Measurements from ENCODE around the gene PIK3C2G. TPM values are rescaled to one million over a fixed set of nuclear protein-coding genes. Genes with fewer than 3 reads are reported as not detected.

PIK3C2G gene
- total RNA-seq, 1 experiment from 2014 or later, result not detected

DNA sequence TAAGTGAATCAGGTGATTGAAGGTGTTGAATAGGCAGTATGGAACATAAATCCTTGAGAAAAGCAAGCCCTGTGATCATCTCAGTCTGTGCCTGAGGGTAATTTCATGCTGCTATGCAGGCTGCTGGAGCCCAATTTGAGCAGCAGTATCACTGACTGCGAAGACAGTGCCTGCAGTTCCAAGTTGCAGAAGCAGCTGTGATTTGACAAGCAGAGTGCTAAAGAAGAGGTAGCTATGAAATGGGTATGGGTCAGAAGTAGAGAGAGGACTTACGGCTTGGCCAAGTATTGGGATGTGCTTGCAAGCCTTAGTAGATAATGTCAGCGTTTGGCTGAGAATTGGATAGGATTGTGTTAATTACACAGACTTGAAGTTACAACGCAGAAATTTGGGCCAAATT is 22.5 kb downstream of the PIK3C2G start:
- TF ChIP-seq EZH2 (IDR thresholded peaks at IDR 0.05; ENCODE audit: low read length, unreplicated experiment), result no peak
- TF ChIP-seq EZH2phosphoT487 (IDR thresholded peaks at IDR 0.05; ENCODE audit: borderline replicate concordance, low read length), result no peak
- TF ChIP-seq, protein P1, sequence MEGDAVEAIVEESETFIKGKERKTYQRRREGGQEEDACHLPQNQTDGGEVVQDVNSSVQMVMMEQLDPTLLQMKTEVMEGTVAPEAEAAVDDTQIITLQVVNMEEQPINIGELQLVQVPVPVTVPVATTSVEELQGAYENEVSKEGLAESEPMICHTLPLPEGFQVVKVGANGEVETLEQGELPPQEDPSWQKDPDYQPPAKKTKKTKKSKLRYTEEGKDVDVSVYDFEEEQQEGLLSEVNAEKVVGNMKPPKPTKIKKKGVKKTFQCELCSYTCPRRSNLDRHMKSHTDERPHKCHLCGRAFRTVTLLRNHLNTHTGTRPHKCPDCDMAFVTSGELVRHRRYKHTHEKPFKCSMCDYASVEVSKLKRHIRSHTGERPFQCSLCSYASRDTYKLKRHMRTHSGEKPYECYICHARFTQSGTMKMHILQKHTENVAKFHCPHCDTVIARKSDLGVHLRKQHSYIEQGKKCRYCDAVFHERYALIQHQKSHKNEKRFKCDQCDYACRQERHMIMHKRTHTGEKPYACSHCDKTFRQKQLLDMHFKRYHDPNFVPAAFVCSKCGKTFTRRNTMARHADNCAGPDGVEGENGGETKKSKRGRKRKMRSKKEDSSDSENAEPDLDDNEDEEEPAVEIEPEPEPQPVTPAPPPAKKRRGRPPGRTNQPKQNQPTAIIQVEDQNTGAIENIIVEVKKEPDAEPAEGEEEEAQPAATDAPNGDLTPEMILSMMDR (conservative IDR thresholded peaks at IDR 0.05; ENCODE audit: low read depth, low read length), result no peak
- Histone ChIP-seq H3K4me1 (ENCODE audit: insufficient read depth, low read length) (no peaks in the 10 kb centered on the region), H3K9ac (ENCODE audit: low read length) (no peak overlapping the region), H3K4me3 (ENCODE audit: low read length) (no peak overlapping the region), H3K9me2 (replicated peaks; ENCODE audit: low read length) (no peaks in the 10 kb centered on the region), H3K79me2 (ENCODE audit: low read length) (no peaks in the 10 kb centered on the region), H3K27ac (ENCODE audit: low read length) (no peak overlapping the region), H2AFZ (ENCODE audit: low read length) (no peak overlapping the region), H3K9me3 (ENCODE audit: low read length) (no peaks in the 10 kb centered on the region), H3K36me3 (ENCODE audit: low read depth, low read length) (no peaks in the 10 kb centered on the region), H3F3A (ENCODE audit: low read length, unreplicated experiment) (no peaks in the 10 kb centered on the region), H3K27me3 (ENCODE audit: low read length) (no peaks in the 10 kb centered on the region), H3K4me2 (ENCODE audit: low read length) (no peak overlapping the region), H4K20me1 (ENCODE audit: low read length) (no peaks in the 10 kb centered on the region)
- BruUV-seq (replicated peaks), result no TSS peak
- ChIA-PET POLR2A (ENCODE audit: unreplicated experiment) (no interaction called here), CTCF (no interaction called here)
- intact Hi-C loops (cut with micrococcal nuclease), result no loop called here
- DNase-seq (no peak), ATAC-seq (no peak)

DNA sequence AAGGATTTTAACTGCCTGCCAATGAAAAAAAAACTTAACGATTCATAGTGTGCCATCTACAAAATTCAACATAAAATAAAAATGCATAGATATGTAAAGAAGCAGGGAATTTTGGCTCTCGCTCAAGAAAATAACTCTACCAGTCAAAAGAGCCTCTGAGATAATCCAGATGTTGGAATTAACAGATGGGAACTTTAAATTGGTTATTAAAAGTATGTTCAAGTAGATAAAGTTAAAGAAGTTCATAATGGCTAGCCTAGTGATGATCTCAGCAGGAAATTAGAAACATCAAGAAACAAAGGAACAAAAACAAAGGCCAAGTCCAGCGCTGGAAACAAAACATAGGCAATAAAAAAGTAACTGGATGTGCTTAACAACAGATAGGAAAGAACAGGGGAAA is 23.1 kb downstream of the PIK3C2G start:
- H3K4me1 ChIP-seq (ENCODE audit: insufficient read depth, low read length), result no peaks in the 10 kb centered on the region
- H2AFZ ChIP-seq (ENCODE audit: low read length), result no peak overlapping the region
- ChIA-PET CTCF (no interaction called here), POLR2A (ENCODE audit: unreplicated experiment) (no interaction called here)
- no peak for ATAC-seq
- H3K9me2 ChIP-seq (replicated peaks; ENCODE audit: low read length), result no peaks in the 10 kb centered on the region
- intact Hi-C loops (cut with micrococcal nuclease), result no loop called here
- no peak overlapping the region for H3K4me2 ChIP-seq (ENCODE audit: low read length)
- no peaks in the 10 kb centered on the region for H3K9me3 ChIP-seq (ENCODE audit: low read length)
- no peak overlapping the region for H3K4me3 ChIP-seq (ENCODE audit: low read length)
- no peaks in the 10 kb centered on the region for H3K27me3 ChIP-seq (ENCODE audit: low read length)
- no peak overlapping the region for H3K27ac ChIP-seq (ENCODE audit: low read length)
- no peak overlapping the region for H3K9ac ChIP-seq (ENCODE audit: low read length)
- no peak for DNase-seq
- BruUV-seq (replicated peaks), result no TSS peak
- H3K36me3 ChIP-seq (ENCODE audit: low read depth, low read length), result no peaks in the 10 kb centered on the region
- H4K20me1 ChIP-seq (ENCODE audit: low read length), result no peaks in the 10 kb centered on the region
- TF ChIP-seq, protein P1 (conservative IDR thresholded peaks at IDR 0.05; ENCODE audit: low read depth, low read length), result no peak
- TF ChIP-seq EZH2 (IDR thresholded peaks at IDR 0.05; ENCODE audit: low read length, unreplicated experiment) (no peak), EZH2phosphoT487 (IDR thresholded peaks at IDR 0.05; ENCODE audit: borderline replicate concordance, low read length) (no peak)
- H3F3A ChIP-seq (ENCODE audit: low read length, unreplicated experiment), result no peaks in the 10 kb centered on the region
- H3K79me2 ChIP-seq (ENCODE audit: low read length), result no peaks in the 10 kb centered on the region

GRCh38 chr12:18285161-18285560 is 23.8 kb downstream of the PIK3C2G start:
- H3K27ac ChIP-seq (ENCODE audit: low read length), result no peak overlapping the region
- BruUV-seq (replicated peaks), result no TSS peak
- CTCF ChIA-PET, result no interaction called here

More at GRCh38 chr12:18285161-18285560, 23.8 kb downstream of the PIK3C2G start:
- POLR2A ChIA-PET (ENCODE audit: unreplicated experiment), result no interaction called here
- intact Hi-C loops (cut with micrococcal nuclease), result no loop called here
- Histone ChIP-seq H3F3A (ENCODE audit: low read length, unreplicated experiment) (no peaks in the 10 kb centered on the region), H3K4me2 (ENCODE audit: low read length) (no peak overlapping the region), H3K27me3 (ENCODE audit: low read length) (no peaks in the 10 kb centered on the region), H3K9me2 (replicated peaks; ENCODE audit: low read length) (no peaks in the 10 kb centered on the region), H3K4me3 (ENCODE audit: low read length) (no peak overlapping the region), H2AFZ (ENCODE audit: low read length) (no peak overlapping the region), H3K36me3 (ENCODE audit: low read depth, low read length) (no peaks in the 10 kb centered on the region), H3K79me2 (ENCODE audit: low read length) (no peaks in the 10 kb centered on the region), H3K4me1 (ENCODE audit: insufficient read depth, low read length) (no peaks in the 10 kb centered on the region), H3K9me3 (ENCODE audit: low read length) (no peaks in the 10 kb centered on the region), H3K9ac (ENCODE audit: low read length) (no peak overlapping the region), H4K20me1 (ENCODE audit: low read length) (no peaks in the 10 kb centered on the region)
- DNase-seq, result no peak
- ATAC-seq, result no peak
- TF ChIP-seq, protein P1 (conservative IDR thresholded peaks at IDR 0.05; ENCODE audit: low read depth, low read length), result no peak
- TF ChIP-seq EZH2 (IDR thresholded peaks at IDR 0.05; ENCODE audit: low read length, unreplicated experiment), result no peak
- TF ChIP-seq EZH2phosphoT487 (IDR thresholded peaks at IDR 0.05; ENCODE audit: borderline replicate concordance, low read length), result no peak

All from PC-3 (cell line).